GM12878 (cell line): Measurements from ENCODE around the gene CDC34. TPM values are rescaled to one million over a fixed set of nuclear protein-coding genes. Genes with fewer than 3 reads are reported as not detected.

Source experiments
- ASH2L ChIP-seq: fragments of 300-600, 200-600 bp; sonication (generic); IDR thresholded peaks from 2 replicates; pipeline ENCODE4 v1.6.1; 2017; ENCODE audit warnings: low read depth, mild to moderate bottlenecking, borderline replicate concordance
- BACH1 ChIP-seq: fragments of 450-650 bp; IDR thresholded peaks from 2 replicates; pipeline ENCODE4 v1.6.1; 2017; ENCODE audit warnings: mild to moderate bottlenecking, borderline replicate concordance
- CBFB ChIP-seq: IDR thresholded peaks from 2 replicates; pipeline ENCODE4 v1.6.1; 2016; ENCODE audit warnings: antibody characterized with exemption, low read depth
- CHD2 ChIP-seq: IDR thresholded peaks from 2 replicates; pipeline ENCODE4 v1.6.1; 2011; ENCODE audit warnings: low read depth, low read length, improper control_type of control experiment, borderline replicate concordance
- E2F8 ChIP-seq: fragments of 450-650 bp; IDR thresholded peaks from 2 replicates; pipeline ENCODE4 v1.6.1; 2018; ENCODE audit warnings: mild to moderate bottlenecking, low read depth, moderate library complexity; ENCODE audit not compliant: partially characterized antibody
- GATAD2B ChIP-seq: fragments of 450-650 bp; conservative IDR thresholded peaks from 2 replicates; pipeline ENCODE4 v1.6.1; 2017; ENCODE audit warnings: low read depth, mild to moderate bottlenecking, moderate library complexity
- IKZF1 ChIP-seq: fragments of 450-650 bp; conservative IDR thresholded peaks from 2 replicates; pipeline ENCODE4 v1.6.1; 2017; ENCODE audit warnings: antibody characterized with exemption, mild to moderate bottlenecking
- IKZF2 ChIP-seq, 2 experiments: fragments of 450-650 bp; IDR thresholded peaks; 2 replicates each; pipeline ENCODE4 v1.6.1; 2017; ENCODE audit warnings: mild to moderate bottlenecking in 2 of 2, moderate library complexity in 2 of 2
- MTA3 ChIP-seq: IDR thresholded peaks from 2 replicates; pipeline ENCODE4 v1.6.1; 2012; ENCODE audit warnings: low read length, inconsistent platforms, borderline replicate concordance
- NKRF ChIP-seq: fragments of 450-650 bp; conservative IDR thresholded peaks from 2 replicates; pipeline ENCODE4 v1.6.1; 2017; ENCODE audit warnings: mild to moderate bottlenecking, moderate library complexity
- PKNOX1 ChIP-seq: fragments of 450-650 bp; IDR thresholded peaks from 2 replicates; pipeline ENCODE4 v1.6.1; 2016; ENCODE audit warnings: mild to moderate bottlenecking
- RUNX3 ChIP-seq: IDR thresholded peaks from 2 replicates; pipeline ENCODE4 v1.6.1; 2012; ENCODE audit warnings: low read length, inconsistent platforms
- SIN3A ChIP-seq: IDR thresholded peaks from 2 replicates; pipeline ENCODE4 v1.6.1; 2012; ENCODE audit warnings: low read depth, low read length, improper control_type of control experiment
- SKIL ChIP-seq: fragments of 450-650 bp; IDR thresholded peaks from 2 replicates; pipeline ENCODE4 v1.6.1; 2017; ENCODE audit warnings: mild to moderate bottlenecking, low read depth, inconsistent platforms; ENCODE audit not compliant: poor library complexity, severe bottlenecking
- TCF12 ChIP-seq: IDR thresholded peaks from 2 replicates; pipeline ENCODE4 v1.6.1; 2011; ENCODE audit warnings: low read depth, mild to moderate bottlenecking, low read length
- ZBTB11 ChIP-seq: fragments of 450-650 bp; formaldehyde crosslinking; IDR thresholded peaks from 2 replicates; pipeline ENCODE4 v1.5.0; 2022; ENCODE audit warnings: mild to moderate bottlenecking, missing genetic modification characterization
- polyA plus RNA-seq, 11 experiments: library from polyadenylated mRNA; depleted of rRNA in 4 of 11; unstranded in 6 of 11; stranded (reverse) in 5 of 11; fragments of >200 nt; fragmentation: Nextera tagmentation in 4 of 11; fragmentation: Illumina TruSeq in 1 of 11; extraction: Ambion mirVana in 4 of 11; extraction: Trizol in 1 of 11; gene quantifications; 1 replicate in 1 of 11; 2 replicates in 10 of 11; pipeline versions ENCODE4 v1.2.1 to v1.2.3, GENCODE V29; 2011 to 2016; ENCODE audit warnings: inconsistent platforms in 2 of 11, missing spikeins in 2 of 11, low read depth in 1 of 11
- total RNA-seq, 4 experiments: library from RNA; depleted of rRNA in 3 of 4; stranded (reverse); fragments of >200 nt in 3 of 4; fragmentation: Illumina TruSeq in 1 of 4; extraction: Trizol in 1 of 4; gene quantifications; 2 replicates each; pipeline versions ENCODE4 v1.2.1 to v1.2.3, GENCODE V29; 2013 to 2021

The CDC34 gene
- total and polyA plus RNA-seq, 10 of the 15 experiments (the other 5 are each of a cell fraction or from before 2014, with no cell fraction given): 0.31 to 48.9 (median 28.5) TPM

GRCh38 chr19:507286-508203, 24.0 kb upstream of the CDC34 start, which contains the start of gene TPGS1 (continued):
- 0 out of 2 replicates have a peak, but pooled peaks have one; percentile 4 for TF ChIP-seq TCF12
- TF ChIP-seq ASH2L: peak; percentile 57; the same call in 1 of the 2 replicates
- TF ChIP-seq E2F8: peak; percentile 79
- TF ChIP-seq CHD2: no peak; the same call in 1 of the 2 replicates
- TF ChIP-seq IKZF1: peak; percentile 98
- TF ChIP-seq SIN3A: peak; percentile 21; the same call in 1 of the 2 replicates
- no peak for TF ChIP-seq MTA3
- TF ChIP-seq GATAD2B: no peak; the same call in 1 of the 2 replicates
- peak; percentile 58; the same call in 1 of the 2 replicates for TF ChIP-seq BACH1
- TF ChIP-seq SKIL: peak; percentile 55
- peak; percentile 86 for TF ChIP-seq NKRF
- 0 out of 2 replicates have a peak, but pooled peaks have one; percentile 28 for TF ChIP-seq RUNX3
- TF ChIP-seq ZBTB11: peak; percentile 2; the same call in 1 of the 2 replicates
- peak in 1 of 2 experiments; percentile 72; a peak in 2 of 4 replicates for TF ChIP-seq IKZF2 (IDR thresholded peaks at IDR 0.05)
- no peak for TF ChIP-seq CBFB
- no peak for TF ChIP-seq PKNOX1
